Common myeloid progenitor, CD34-positive (primary cell): ENCODE measurements around the gene SYT7.

ENCODE experiments used
- CTCF ChIA-PET: fragments of 350-600 bp; sonication (Branson Sonifier 250); formaldehyde crosslinking; loops from one replicate; lab custom pipeline; 2021; ENCODE audit warnings: antibody characterized with exemption; lab: Charles Lee
- POLR2A ChIA-PET: fragments of 350-600 bp; sonication (Branson Sonifier 250); formaldehyde crosslinking; loops from one replicate; lab custom pipeline; 2021; ENCODE audit warnings: antibody characterized with exemption; lab: Charles Lee
- DNase-seq, 3 donors: peaks; one replicate each; pipeline versions ENCODE4 v3.0.0 to v3.0.0-alpha.2; 2013
- H3K27ac ChIP-seq, 2 experiments: 1 replicate in 1 of 2; 2 replicates in 1 of 2; pipeline ENCODE4 v1.7.0; 2013; ENCODE audit warnings: inconsistent platforms in 2 of 2, low read length in 2 of 2, mild to moderate bottlenecking in 2 of 2, low read depth in 1 of 2, moderate library complexity in 1 of 2; ENCODE audit not compliant: severe bottlenecking in 2 of 2, insufficient read depth in 1 of 2, poor library complexity in 1 of 2
- H3K27me3 ChIP-seq, 5 experiments: replicated peaks in 2 of 5; 1 replicate in 3 of 5; 2 replicates in 2 of 5; pipeline versions ENCODE4 v1.6.1 to v1.7.0; 2013; ENCODE audit warnings: low read length in 4 of 5, mild to moderate bottlenecking in 2 of 5, moderate library complexity in 2 of 5, inconsistent platforms in 1 of 5; ENCODE audit not compliant: insufficient read depth in 5 of 5, control insufficient read depth in 4 of 5
- H3K36me3 ChIP-seq, 4 experiments: 1 replicate in 2 of 4; 2 replicates in 2 of 4; pipeline versions ENCODE4 v1.6.1 to v1.7.0; 2013; ENCODE audit warnings: low read length in 3 of 4, control low read depth in 1 of 4, mild to moderate bottlenecking in 1 of 4; ENCODE audit not compliant: control insufficient read depth in 4 of 4, insufficient read depth in 4 of 4
- H3K4me1 ChIP-seq, 4 experiments: 1 replicate in 3 of 4; 2 replicates in 1 of 4; pipeline versions ENCODE4 v1.6.1 to v1.7.1; 2013; ENCODE audit warnings: low read length in 3 of 4, mild to moderate bottlenecking in 3 of 4, control low read depth in 1 of 4, inconsistent platforms in 1 of 4, moderate library complexity in 1 of 4; ENCODE audit not compliant: control insufficient read depth in 4 of 4, insufficient read depth in 4 of 4; ENCODE audit errors: control extremely low read depth in 1 of 4
- H3K4me3 ChIP-seq, 7 experiments: 1 replicate in 4 of 7; 2 replicates in 3 of 7; pipeline versions ENCODE4 v1.5.1 to v1.7.0; 2013; ENCODE audit warnings: mild to moderate bottlenecking in 7 of 7, low read length in 6 of 7, moderate library complexity in 6 of 7, inconsistent platforms in 2 of 7, low read depth in 2 of 7, control low read depth in 1 of 7; ENCODE audit not compliant: insufficient read depth in 4 of 7, control insufficient read depth in 1 of 7; ENCODE audit errors: extremely low read depth in 1 of 7
- H3K9me3 ChIP-seq, 5 experiments: 1 replicate in 4 of 5; 2 replicates in 1 of 5; pipeline versions ENCODE4 v1.6.1 to v1.7.1; 2013; ENCODE audit warnings: low read length in 4 of 5, mild to moderate bottlenecking in 2 of 5, inconsistent platforms in 1 of 5, low read depth in 1 of 5, moderate library complexity in 1 of 5; ENCODE audit not compliant: control insufficient read depth in 4 of 5, insufficient read depth in 2 of 5; ENCODE audit errors: control extremely low read depth in 1 of 5
- WGBS: methylation state at CpG from one replicate; pipeline ENCODE4 v1.1.5; 2013; ENCODE audit not compliant: insufficient coverage; 5-methylcytosine and 5-hydroxymethylcytosine counted together

The SYT7 gene

DNA sequence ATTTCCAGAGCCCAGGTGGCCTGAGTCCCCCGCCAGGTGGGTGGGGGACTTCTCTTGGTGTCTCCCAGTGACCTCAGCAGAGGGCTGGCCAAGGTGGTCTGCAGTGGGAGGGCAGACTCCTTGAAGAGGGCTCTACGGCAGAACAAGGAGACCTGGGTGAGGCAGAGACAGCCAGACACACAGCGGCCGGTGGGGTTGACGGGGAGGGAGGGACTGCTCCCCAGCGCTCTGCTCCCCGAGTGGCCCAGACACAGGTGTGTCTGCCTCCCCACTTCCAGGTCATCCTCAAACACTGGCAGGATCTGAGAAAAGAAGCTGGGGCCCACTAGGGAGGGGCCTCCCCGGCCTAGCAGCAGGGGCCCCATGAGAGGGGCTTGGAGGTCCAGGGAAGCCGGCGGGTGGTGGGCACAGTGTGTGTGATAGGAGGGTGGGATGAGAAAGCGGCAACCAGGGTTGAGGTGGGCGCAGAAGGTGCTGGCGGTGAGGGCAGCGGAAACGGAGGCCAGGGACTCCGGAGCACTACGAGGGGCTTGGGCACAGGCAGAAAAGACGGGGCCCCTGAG lies 30.1 kb downstream of the SYT7 start:
- Histone ChIP-seq H3K27me3 (peaks cover 0 to 60% (median 17%) of the 10 kb centered on the region in 5 experiments), H3K9me3 (no peaks in the 10 kb centered on the region), H3K4me1 (peaks cover 0 to 4% (median 2%) of the 10 kb centered on the region in 4 experiments), H3K4me3 (no peak overlapping the region), H3K36me3 (no peaks in the 10 kb centered on the region), H3K27ac (no peak overlapping the region)
- ChIA-PET POLR2A (no interaction called here), CTCF (no interaction called here)
- 98% methylated on average over 12 of the region's 18 CpGs for whole genome bisulfite sequencing
- no peak for DNase-seq

DNA sequence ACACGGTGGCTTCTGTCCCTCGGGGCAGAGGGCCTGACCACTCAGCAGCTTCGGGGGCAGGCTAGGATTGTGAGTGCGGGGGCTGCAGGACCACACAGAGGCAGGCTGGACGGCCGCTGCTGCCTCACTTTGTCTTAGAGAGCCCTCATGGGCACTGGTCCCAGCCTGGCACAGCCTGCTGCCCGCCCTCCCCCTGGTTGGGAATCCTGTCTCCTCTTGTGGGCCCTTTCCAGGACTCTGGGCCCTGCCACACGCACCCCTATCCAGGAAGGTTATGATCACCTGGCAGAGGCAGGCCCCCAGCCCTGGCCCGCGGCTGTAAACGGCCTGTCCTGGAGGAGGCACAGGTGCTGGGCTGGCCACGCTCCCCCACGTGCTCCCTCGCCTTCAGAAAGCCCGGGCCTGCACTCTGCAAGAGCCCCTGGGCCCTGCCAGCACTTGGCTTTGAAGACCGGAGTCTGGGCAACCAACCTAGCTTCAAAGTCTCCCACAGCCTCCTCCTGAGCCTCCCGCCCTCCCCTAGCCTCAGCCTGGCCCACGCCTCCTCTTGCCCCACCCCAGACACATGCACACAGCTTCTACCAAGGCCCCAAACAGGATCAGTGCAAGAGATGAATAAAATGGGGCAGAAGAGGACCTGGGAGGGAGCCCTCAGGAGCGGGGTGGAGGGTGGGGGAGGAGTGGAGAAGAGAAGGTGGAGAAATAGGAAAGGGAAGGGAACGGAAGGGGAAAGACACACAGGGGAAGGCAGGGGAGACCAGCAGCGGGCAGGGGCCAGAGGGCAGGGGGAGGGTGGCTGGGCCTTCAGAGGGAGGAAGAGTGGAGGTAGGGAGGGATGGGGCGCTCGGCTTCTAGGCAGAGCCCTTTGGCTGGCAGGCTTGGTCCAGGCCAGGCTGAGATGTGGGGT lies 31.0 kb downstream of the SYT7 start:
- CTCF ChIA-PET, result interaction anchor here (1.2 kb wide), 1 partner anchor 8 kb away, joined by 3 read pairs; no protein-coding TSS in a partner anchor
- 92% methylated on average over 19 of the region's 23 CpGs for WGBS
- H3K27me3 ChIP-seq, result peaks cover 0 to 52% (median 14%) of the 10 kb centered on the region in 5 experiments

DNA sequence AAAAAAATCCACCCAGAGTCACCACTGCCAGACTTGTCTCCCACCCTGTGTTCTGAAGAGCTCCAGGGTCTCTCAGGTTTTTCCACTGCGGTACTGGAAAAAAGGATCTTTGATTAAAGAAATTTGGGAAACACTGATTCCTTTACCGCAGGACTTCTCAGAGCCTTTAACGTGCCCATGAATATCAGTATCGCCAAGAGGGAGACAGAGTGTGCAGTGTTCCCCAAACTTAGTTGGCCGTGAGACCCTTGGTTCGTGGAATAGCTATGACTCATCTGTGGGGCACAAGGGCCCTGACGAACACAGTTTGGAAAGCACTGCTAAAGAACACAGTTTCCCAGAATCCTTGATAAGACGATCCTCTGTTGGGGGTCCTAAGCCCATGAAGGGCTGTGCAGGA lies 31.7 kb downstream of the SYT7 start:
- 89% methylated on average over 8 of the region's 8 CpGs for WGBS
- no peaks in the 10 kb centered on the region for H3K9me3 ChIP-seq
- no peak overlapping the region for H3K4me3 ChIP-seq
- H3K27ac ChIP-seq, result no peak overlapping the region
- H3K36me3 ChIP-seq, result no peaks in the 10 kb centered on the region
- no peaks in the 10 kb centered on the region for H3K4me1 ChIP-seq
- CTCF ChIA-PET, result interaction anchor here (1.2 kb wide), 1 partner anchor 9 kb away, joined by 3 read pairs; no protein-coding TSS in a partner anchor
- POLR2A ChIA-PET, result no interaction called here
- DNase-seq, result no peak
- H3K27me3 ChIP-seq, result peaks cover 0 to 45% (median 9%) of the 10 kb centered on the region in 5 experiments

More for the DNA sequence above, 31.0 kb downstream of the SYT7 start:
- Histone ChIP-seq H3K9me3 (no peaks in the 10 kb centered on the region), H3K4me1 (no peaks in the 10 kb centered on the region), H3K27ac (no peak overlapping the region), H3K4me3 (no peak overlapping the region), H3K36me3 (no peaks in the 10 kb centered on the region)
- no peak for DNase-seq
- POLR2A ChIA-PET, result no interaction called here

DNA sequence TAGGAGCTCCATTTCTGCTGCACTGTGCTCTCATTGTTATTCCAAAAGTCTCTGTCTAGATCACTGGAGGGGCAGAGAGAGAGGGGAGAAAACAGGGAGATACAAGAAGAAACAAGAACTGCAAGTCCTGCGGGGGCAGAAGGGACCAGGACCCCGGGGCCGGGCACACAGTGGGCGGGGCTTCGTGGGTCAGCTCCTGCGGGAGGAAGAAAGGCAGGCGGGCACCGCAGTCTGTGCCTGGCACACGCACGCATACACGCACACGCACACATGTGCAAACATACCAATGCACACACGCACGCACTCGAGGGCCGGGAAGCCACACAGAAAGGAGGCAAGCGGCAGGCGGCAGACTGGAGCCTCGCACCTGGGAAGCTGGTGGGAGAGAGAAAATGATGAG lies 33.6 kb downstream of the SYT7 start:
- POLR2A ChIA-PET, result no interaction called here
- 81% methylated on average over 14 of the region's 19 CpGs for WGBS
- H3K27me3 ChIP-seq, result peaks cover 0 to 26% (median 6%) of the 10 kb centered on the region in 5 experiments

DNA sequence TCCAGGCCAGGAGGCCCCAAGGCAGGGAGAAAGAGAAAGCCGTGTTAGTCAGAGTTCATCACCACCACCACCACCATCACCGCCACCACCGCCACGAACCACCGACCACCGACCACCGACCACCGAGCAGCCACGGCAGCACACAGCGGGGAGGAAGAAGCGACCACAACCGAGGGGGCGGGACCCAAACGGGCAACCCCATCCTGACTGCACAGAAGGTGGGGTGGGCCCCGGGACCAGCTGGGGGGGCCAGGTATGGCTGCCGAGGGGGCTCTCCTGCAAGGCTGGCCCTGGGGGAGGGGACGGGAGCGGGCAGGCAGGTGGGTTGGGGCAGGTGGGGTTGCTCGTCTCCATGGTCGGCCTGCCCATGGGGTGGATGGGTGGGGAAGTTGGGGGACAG lies 34.2 kb downstream of the SYT7 start:
- H3K36me3 ChIP-seq, result no peaks in the 10 kb centered on the region
- ChIA-PET CTCF (interaction anchor here (1.0 to 1.8 kb wide), 2 partner anchors 11 to 14 kb away, joined by 3 to 4 read pairs; no protein-coding TSS in a partner anchor), POLR2A (no interaction called here)
- DNase-seq, result peak in 2 of 3 donors; percentile 35 to 36
- H3K4me1 ChIP-seq, result peaks cover 0 to 1% (median 0%) of the 10 kb centered on the region in 4 experiments
- peaks cover 0 to 26% (median 6%) of the 10 kb centered on the region in 5 experiments for H3K27me3 ChIP-seq
- WGBS, result 39% methylated on average over 13 of the region's 20 CpGs
- H3K9me3 ChIP-seq, result no peaks in the 10 kb centered on the region
- no peak overlapping the region for H3K27ac ChIP-seq
- H3K4me3 ChIP-seq, result no peak overlapping the region

More for the DNA sequence above, 33.6 kb downstream of the SYT7 start:
- Histone ChIP-seq H3K4me3 (no peak overlapping the region), H3K4me1 (no peaks in the 10 kb centered on the region), H3K27ac (no peak overlapping the region), H3K9me3 (no peaks in the 10 kb centered on the region), H3K36me3 (no peaks in the 10 kb centered on the region)
- CTCF ChIA-PET, result interaction anchor here (0.6 to 1.8 kb wide), 3 partner anchors 13 to 97 kb away, joined by 3 to 4 read pairs (median 4); no protein-coding TSS in a partner anchor
- DNase-seq, result no peak

DNA sequence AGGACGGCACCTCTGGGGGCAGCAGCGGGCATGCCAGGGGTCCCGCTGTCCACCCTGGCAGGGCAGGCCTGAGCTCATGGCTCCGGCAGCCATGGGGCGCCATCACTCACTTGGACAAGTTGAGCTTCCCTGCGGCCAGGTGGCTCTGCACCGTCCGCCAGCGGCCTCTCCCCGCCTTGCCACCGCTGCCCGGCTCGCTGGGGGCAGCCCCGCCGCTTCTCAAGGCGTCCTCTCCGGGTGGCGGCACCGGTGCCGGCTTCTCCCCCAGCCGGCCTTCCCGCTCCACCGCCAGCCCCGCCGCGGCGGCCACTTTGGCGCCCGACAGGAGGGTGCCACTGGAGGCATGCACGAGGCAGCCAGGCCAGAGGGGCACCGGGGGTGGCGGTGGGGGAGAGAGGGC lies 35.0 kb downstream of the SYT7 start:
- POLR2A ChIA-PET, result no interaction called here
- H3K4me3 ChIP-seq, result no peak overlapping the region
- 96% methylated on average over 26 of the region's 32 CpGs for WGBS

More for the DNA sequence above, 35.0 kb downstream of the SYT7 start:
- peaks cover 0 to 1% (median 0%) of the 10 kb centered on the region in 4 experiments for H3K4me1 ChIP-seq
- H3K27me3 ChIP-seq, result peaks cover 0 to 26% (median 6%) of the 10 kb centered on the region in 5 experiments
- H3K27ac ChIP-seq, result no peak overlapping the region
- CTCF ChIA-PET, result interaction anchor here (0.8 to 1.6 kb wide), 3 partner anchors 10 to 15 kb away, joined by 3 to 6 read pairs (median 3); no protein-coding TSS in a partner anchor
- no peaks in the 10 kb centered on the region for H3K9me3 ChIP-seq
- no peaks in the 10 kb centered on the region for H3K36me3 ChIP-seq
- no peak for DNase-seq
